AG09319 (cell line): ENCODE measurements around the gene MFN1.

ENCODE experiments used
- DNase-seq: peaks from one replicate; pipeline ENCODE4 v3.0.0-alpha.2; 2010; ENCODE audit warnings: low read depth; ENCODE audit errors: extremely low read depth
- TF ChIP-seq, protein P1 (sequence below): IDR thresholded peaks from 2 replicates; pipeline ENCODE4 v1.5.1; 2011; ENCODE audit warnings: low read depth, mild to moderate bottlenecking, inconsistent platforms, low read length, moderate library complexity

Gene MFN1

DNA sequence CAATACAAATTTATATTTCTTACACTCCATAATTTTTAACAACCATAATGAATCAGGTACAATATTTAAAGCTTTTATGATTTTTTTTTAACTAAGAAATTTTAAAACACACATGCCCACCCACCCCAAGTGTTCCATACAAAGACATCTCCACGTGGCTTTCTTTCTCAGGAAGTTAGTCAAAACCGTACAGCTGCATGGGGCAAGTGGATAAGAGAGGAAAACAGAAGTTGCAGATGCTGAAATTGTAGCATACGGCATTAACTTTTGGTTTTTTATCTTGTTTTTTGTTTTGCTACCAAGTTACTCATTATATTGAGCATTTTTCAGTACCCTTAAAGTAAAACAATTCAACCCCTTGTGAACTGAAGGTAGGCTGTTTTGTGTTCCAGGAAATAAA, 89.0 kb downstream of the MFN1 start:
- TF ChIP-seq, protein P1, sequence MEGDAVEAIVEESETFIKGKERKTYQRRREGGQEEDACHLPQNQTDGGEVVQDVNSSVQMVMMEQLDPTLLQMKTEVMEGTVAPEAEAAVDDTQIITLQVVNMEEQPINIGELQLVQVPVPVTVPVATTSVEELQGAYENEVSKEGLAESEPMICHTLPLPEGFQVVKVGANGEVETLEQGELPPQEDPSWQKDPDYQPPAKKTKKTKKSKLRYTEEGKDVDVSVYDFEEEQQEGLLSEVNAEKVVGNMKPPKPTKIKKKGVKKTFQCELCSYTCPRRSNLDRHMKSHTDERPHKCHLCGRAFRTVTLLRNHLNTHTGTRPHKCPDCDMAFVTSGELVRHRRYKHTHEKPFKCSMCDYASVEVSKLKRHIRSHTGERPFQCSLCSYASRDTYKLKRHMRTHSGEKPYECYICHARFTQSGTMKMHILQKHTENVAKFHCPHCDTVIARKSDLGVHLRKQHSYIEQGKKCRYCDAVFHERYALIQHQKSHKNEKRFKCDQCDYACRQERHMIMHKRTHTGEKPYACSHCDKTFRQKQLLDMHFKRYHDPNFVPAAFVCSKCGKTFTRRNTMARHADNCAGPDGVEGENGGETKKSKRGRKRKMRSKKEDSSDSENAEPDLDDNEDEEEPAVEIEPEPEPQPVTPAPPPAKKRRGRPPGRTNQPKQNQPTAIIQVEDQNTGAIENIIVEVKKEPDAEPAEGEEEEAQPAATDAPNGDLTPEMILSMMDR: no peak
- DNase-seq: no peak

DNA sequence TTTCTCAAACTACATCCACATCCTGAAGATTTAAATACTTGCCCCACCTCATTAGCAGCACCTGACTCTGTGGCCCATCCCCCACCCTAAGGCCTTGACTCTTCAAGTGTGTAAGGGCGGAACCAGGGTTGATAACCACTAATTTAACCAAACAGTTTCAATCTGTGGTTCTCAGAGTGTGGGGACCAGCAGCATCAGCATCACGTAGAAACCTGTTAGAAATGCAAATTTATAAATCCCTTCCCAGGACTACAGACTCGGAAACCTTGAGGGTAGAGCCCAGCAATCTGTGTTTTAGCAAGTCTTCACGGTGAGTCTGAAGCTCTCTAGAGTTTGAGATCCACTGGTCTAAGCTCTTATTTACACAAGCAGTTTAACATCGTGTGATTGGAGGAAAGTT, 91.3 kb downstream of the MFN1 start:
- DNase-seq: no peak
- TF ChIP-seq, protein P1: no peak
